Activated T-cell treated with anti-CD3 and anti-CD28 coated beads for 24 hours (primary cell): Measurements from ENCODE around the gene MYD88.
"Not testable (repeated sequence)": the region's sequence is repeated elsewhere in the genome, so short reads cannot be mapped to it uniquely, and the experiment has no call there.

ENCODE experiments used
- DNase-seq: peaks from one replicate; pipeline ENCODE4 v3.0.0-alpha.2; 2020; ENCODE audit warnings: low read depth

MYD88 gene

GRCh38 chr3:38142959-38143358, 4.5 kb downstream of the MYD88 start:
- no peak for DNase-seq

GRCh38 chr3:38143511-38143910, 5.0 kb downstream of the MYD88 start:
- DNase-seq = no peak

GRCh38 chr3:38146504-38146903, 8.0 kb downstream of the MYD88 start:
- DNase-seq = no peak

GRCh38 chr3:38147421-38147820, 9.0 kb downstream of the MYD88 start:
- DNase-seq = no peak

GRCh38 chr3:38148311-38148882, 9.9 kb downstream of the MYD88 start:
- no peak for DNase-seq

- no peak for DNase-seq
Observed at GRCh38 chr3:38149708-38150107, 11.2 kb downstream of the MYD88 start.

GRCh38 chr3:38150780-38151528, 12.5 kb downstream of the MYD88 start:
- no peak for DNase-seq

GRCh38 chr3:38151667-38152265, 13.3 kb downstream of the MYD88 start:
- no peak for DNase-seq

GRCh38 chr3:38152609-38153008, 14.1 kb downstream of the MYD88 start:
- DNase-seq = no peak

- DNase-seq = no peak
Observed at GRCh38 chr3:38153221-38153620, 14.8 kb downstream of the MYD88 start.

GRCh38 chr3:38154033-38154494, 15.6 kb downstream of the MYD88 start:
- no peak for DNase-seq

GRCh38 chr3:38154625-38155255, 16.3 kb downstream of the MYD88 start:
- DNase-seq = no peak

GRCh38 chr3:38155825-38156224, 17.4 kb downstream of the MYD88 start:
- no peak for DNase-seq

GRCh38 chr3:38157117-38157516, 18.7 kb downstream of the MYD88 start:
- DNase-seq = no peak

- DNase-seq = no peak
Observed at GRCh38 chr3:38157595-38157994, 19.1 kb downstream of the MYD88 start.

- DNase-seq = no peak
Observed at GRCh38 chr3:38158472-38158871, 20.0 kb downstream of the MYD88 start.

GRCh38 chr3:38160704-38161103, 22.2 kb downstream of the MYD88 start:
- not testable (repeated sequence) for DNase-seq

- no peak for DNase-seq
Observed at GRCh38 chr3:38163117-38163840, 24.8 kb downstream of the MYD88 start.

GRCh38 chr3:38163841-38164642, 25.6 kb downstream of the MYD88 start:
- no peak for DNase-seq

GRCh38 chr3:38164643-38164951, 26.1 kb downstream of the MYD88 start:
- no peak for DNase-seq

GRCh38 chr3:38164952-38165721, 26.7 kb downstream of the MYD88 start, which contains the start of gene OXSR1:
TSS of gene OXSR1 (plus strand) at chr3:38165537. CDS start at chr3:38165877, 340 bp downstream.
- peak; percentile 93 for DNase-seq
